Measurements from ENCODE around the gene SPOCD1. TPM values are rescaled to one million over a fixed set of nuclear protein-coding genes. Genes with fewer than 3 reads are reported as not detected.

SPOCD1 gene
- total RNA-seq, 1 donor from 2014 or later, result 28.0 TPM

DNA sequence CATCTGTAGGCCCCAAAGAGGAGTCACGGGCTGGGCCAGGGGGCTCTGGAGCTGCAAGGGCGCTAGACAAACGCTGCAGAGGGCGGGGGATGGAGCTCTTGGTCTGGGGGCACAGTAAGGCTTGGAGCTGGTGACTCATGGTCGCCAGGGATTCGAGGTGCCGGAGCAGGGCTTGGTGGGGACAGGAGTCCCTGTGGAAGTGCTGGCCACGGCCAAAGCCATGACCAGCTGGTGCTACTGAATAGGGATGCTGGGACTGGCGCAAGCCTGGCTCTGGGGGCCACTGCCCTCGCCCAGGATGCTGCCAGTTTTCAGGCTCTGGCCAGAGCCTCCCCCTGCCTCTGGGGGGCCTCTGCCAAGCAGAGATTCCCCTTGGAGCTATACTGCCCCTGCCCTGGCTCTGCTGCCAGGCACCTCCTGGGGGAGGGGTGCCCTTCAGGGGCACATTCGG lies 25.2 kb downstream of the SPOCD1 start:
- DNase-seq (ENCODE audit: low read depth) (no peak), FAIRE-seq (no peak)
- Histone ChIP-seq H3K27me3 (ENCODE audit: insufficient read depth, low read length) (no peaks in the 10 kb centered on the region), H3K4me2 (ENCODE audit: low read length) (peak overlapping the region; percentile 97), H3K36me3 (ENCODE audit: insufficient read depth, low read length) (peaks cover 13% of the 10 kb centered on the region), H3K4me3 (ENCODE audit: insufficient read depth, low read depth, low read length) (no peak overlapping the region), H3K9me3 (ENCODE audit: insufficient read depth, low read depth, low read length) (no peaks in the 10 kb centered on the region), H4K20me1 (ENCODE audit: insufficient read depth, low read length) (peaks cover 61% of the 10 kb centered on the region), H3K9ac (ENCODE audit: low read length) (peak overlapping the region; percentile 16), H3K27ac (ENCODE audit: low read depth, low read length) (no peak overlapping the region), H3K79me2 (ENCODE audit: insufficient read depth, low read length) (peaks cover 25% of the 10 kb centered on the region), H2AFZ (ENCODE audit: low read depth, low read length) (no peak overlapping the region), H3K4me1 (ENCODE audit: insufficient read depth, low read length) (peaks cover 41% of the 10 kb centered on the region)
- H3K4me3 Mint-ChIP-seq (ENCODE audit: unreplicated experiment), result no peak overlapping the region
- H3K36me3 Mint-ChIP-seq (ENCODE audit: low read depth, unreplicated experiment), result no peaks in the 10 kb centered on the region
- H3K9me3 Mint-ChIP-seq (ENCODE audit: unreplicated experiment), result no peaks in the 10 kb centered on the region
- H3K27me3 Mint-ChIP-seq (ENCODE audit: low read depth, unreplicated experiment), result peaks cover 13% of the 10 kb centered on the region
- H3K27ac Mint-ChIP-seq (ENCODE audit: unreplicated experiment), result no peak overlapping the region
- TF ChIP-seq CTCF (IDR thresholded peaks at IDR 0.05; ENCODE audit: insufficient read depth, low read depth, low read length), result no peak
- no peak for TF ChIP-seq EZH2 (IDR thresholded peaks at IDR 0.05; ENCODE audit: insufficient read depth, low read length)
- peaks cover 14% of the 10 kb centered on the region for H3K4me1 Mint-ChIP-seq (ENCODE audit: low read depth, unreplicated experiment)

GRCh38 chr1:31790140-31790539 lies 25.7 kb downstream of the SPOCD1 start:
- no peaks in the 10 kb centered on the region for H3K36me3 Mint-ChIP-seq (ENCODE audit: low read depth, unreplicated experiment)
- peaks cover 14% of the 10 kb centered on the region for H3K4me1 Mint-ChIP-seq (ENCODE audit: low read depth, unreplicated experiment)
- Histone ChIP-seq H3K4me1 (ENCODE audit: insufficient read depth, low read length) (peaks cover 37% of the 10 kb centered on the region), H3K4me2 (ENCODE audit: low read length) (peak overlapping the region; percentile 97), H4K20me1 (ENCODE audit: insufficient read depth, low read length) (peaks cover 56% of the 10 kb centered on the region), H3K9ac (ENCODE audit: low read length) (no peak overlapping the region), H3K27ac (ENCODE audit: low read depth, low read length) (no peak overlapping the region), H3K4me3 (ENCODE audit: insufficient read depth, low read depth, low read length) (no peak overlapping the region), H2AFZ (ENCODE audit: low read depth, low read length) (no peak overlapping the region), H3K79me2 (ENCODE audit: insufficient read depth, low read length) (peaks cover 19% of the 10 kb centered on the region), H3K9me3 (ENCODE audit: insufficient read depth, low read depth, low read length) (no peaks in the 10 kb centered on the region), H3K36me3 (ENCODE audit: insufficient read depth, low read length) (peaks cover 13% of the 10 kb centered on the region), H3K27me3 (ENCODE audit: insufficient read depth, low read length) (no peaks in the 10 kb centered on the region)
- H3K27ac Mint-ChIP-seq (ENCODE audit: unreplicated experiment), result peak overlapping the region; percentile 66
- H3K9me3 Mint-ChIP-seq (ENCODE audit: unreplicated experiment), result no peaks in the 10 kb centered on the region
- no peak for FAIRE-seq
- TF ChIP-seq CTCF (IDR thresholded peaks at IDR 0.05; ENCODE audit: insufficient read depth, low read depth, low read length) (no peak), EZH2 (IDR thresholded peaks at IDR 0.05; ENCODE audit: insufficient read depth, low read length) (no peak)
- H3K4me3 Mint-ChIP-seq (ENCODE audit: unreplicated experiment), result peak overlapping the region; percentile 51
- peaks cover 15% of the 10 kb centered on the region for H3K27me3 Mint-ChIP-seq (ENCODE audit: low read depth, unreplicated experiment)
- no peak for DNase-seq (ENCODE audit: low read depth)

GRCh38 chr1:31789259-31790065 lies 26.4 kb downstream of the SPOCD1 start:
- Mint-ChIP-seq H3K27me3 (ENCODE audit: low read depth, unreplicated experiment) (peaks cover 17% of the 10 kb centered on the region), H3K4me1 (ENCODE audit: low read depth, unreplicated experiment) (peaks cover 14% of the 10 kb centered on the region), H3K9me3 (ENCODE audit: unreplicated experiment) (no peaks in the 10 kb centered on the region), H3K27ac (ENCODE audit: unreplicated experiment) (peak overlapping the region; percentile 66), H3K36me3 (ENCODE audit: low read depth, unreplicated experiment) (no peaks in the 10 kb centered on the region), H3K4me3 (ENCODE audit: unreplicated experiment) (peak overlapping the region; percentile 93)
- peaks cover 49% of the 10 kb centered on the region for H4K20me1 ChIP-seq (ENCODE audit: insufficient read depth, low read length)
- H3K4me1 ChIP-seq (ENCODE audit: insufficient read depth, low read length), result peaks cover 30% of the 10 kb centered on the region
- no peaks in the 10 kb centered on the region for H3K27me3 ChIP-seq (ENCODE audit: insufficient read depth, low read length)
- peak overlapping the region; percentile 81 for H3K9ac ChIP-seq (ENCODE audit: low read length)
- H3K4me3 ChIP-seq (ENCODE audit: insufficient read depth, low read depth, low read length), result peak overlapping the region; percentile 22
- DNase-seq (ENCODE audit: low read depth), result peak; percentile 69
- peak overlapping the region; percentile 66 for H3K27ac ChIP-seq (ENCODE audit: low read depth, low read length)
- FAIRE-seq, result no peak
- peaks cover 13% of the 10 kb centered on the region for H3K36me3 ChIP-seq (ENCODE audit: insufficient read depth, low read length)
- H3K4me2 ChIP-seq (ENCODE audit: low read length), result peak overlapping the region; percentile 97
- peaks cover 13% of the 10 kb centered on the region for H3K79me2 ChIP-seq (ENCODE audit: insufficient read depth, low read length)
- H3K9me3 ChIP-seq (ENCODE audit: insufficient read depth, low read depth, low read length), result no peaks in the 10 kb centered on the region
- TF ChIP-seq CTCF (IDR thresholded peaks at IDR 0.05; ENCODE audit: insufficient read depth, low read depth, low read length), result peak; percentile 62
- no peak for TF ChIP-seq EZH2 (IDR thresholded peaks at IDR 0.05; ENCODE audit: insufficient read depth, low read length)
- H2AFZ ChIP-seq (ENCODE audit: low read depth, low read length), result no peak overlapping the region
